ENCODE results near the gene SSNA1.
A peak's percentile ranks its signal among the peaks of the same experiment; 100 is the strongest.

Gene SSNA1

DNA sequence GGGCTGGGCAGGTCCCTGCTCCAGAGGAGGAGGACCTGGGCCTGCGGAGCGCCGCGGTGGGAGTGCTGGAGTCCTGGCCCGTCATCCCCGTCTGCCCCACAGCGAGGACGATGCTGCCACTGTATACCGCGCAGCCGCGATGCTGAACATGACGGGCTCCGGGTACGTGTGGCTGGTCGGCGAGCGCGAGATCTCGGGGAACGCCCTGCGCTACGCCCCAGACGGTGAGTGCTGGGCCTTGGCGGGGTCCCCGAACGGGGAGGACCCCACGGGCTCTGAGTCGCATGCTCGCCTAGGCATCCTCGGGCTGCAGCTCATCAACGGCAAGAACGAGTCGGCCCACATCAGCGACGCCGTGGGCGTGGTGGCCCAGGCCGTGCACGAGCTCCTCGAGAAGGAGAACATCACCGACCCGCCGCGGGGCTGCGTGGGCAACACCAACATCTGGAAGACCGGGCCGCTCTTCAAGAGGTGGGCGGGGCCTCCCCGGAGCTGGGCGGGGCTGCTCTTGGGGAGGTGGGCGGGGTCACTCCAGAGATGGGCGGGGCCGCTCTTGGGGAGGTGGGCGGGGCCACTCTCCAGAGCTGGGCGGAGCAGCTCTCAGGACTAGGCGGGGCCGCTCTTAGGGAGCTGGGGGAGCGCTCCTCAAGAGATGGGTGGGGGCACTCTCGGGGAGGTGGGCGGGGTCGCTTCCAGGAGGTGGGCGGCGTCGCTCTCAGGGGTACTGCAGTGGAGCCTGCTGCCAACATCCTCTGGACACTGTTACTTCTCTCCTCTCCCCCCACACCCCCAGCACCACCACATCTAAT lies 31.7 kb upstream of the SSNA1 start:
- DNase-seq: peak; percentile 14 to 57 (median 48)

DNA sequence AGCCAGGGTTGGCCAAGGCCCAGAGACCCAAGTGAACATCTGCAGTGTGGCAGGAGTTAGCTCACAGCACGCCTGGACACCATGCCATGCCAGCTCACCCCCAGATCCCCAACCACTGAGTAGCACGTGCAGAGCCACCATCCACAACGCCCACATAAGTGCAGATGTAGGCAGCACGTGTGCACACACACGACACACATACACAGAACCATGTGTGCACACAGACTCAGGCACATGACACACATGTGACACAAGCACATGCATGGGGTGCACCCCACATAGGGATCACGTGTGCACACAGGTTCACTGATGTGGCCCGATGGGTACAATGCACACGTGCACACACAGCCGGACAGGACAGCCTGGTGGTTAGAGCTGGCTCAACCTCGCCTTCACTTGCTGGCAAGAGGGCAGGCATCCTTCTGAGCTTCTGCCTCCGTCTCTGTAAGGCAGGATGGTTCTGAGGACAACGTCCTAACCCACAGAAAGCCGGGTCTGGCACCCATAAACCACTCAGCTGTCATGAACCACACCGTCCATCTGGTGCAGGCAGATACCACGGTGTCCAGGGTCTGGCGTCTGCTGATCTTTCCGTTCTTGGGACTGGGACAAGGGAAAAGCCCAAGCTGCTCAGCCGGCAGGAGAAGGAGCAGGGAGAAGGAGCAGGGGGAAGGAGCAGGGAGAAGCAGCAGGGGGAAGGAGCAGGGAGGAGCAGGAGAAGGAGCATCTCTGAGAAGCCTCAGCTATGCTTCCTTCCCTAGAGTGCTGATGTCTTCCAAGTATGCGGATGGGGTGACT lies 30.7 kb upstream of the SSNA1 start:
- DNase-seq: no peak

DNA sequence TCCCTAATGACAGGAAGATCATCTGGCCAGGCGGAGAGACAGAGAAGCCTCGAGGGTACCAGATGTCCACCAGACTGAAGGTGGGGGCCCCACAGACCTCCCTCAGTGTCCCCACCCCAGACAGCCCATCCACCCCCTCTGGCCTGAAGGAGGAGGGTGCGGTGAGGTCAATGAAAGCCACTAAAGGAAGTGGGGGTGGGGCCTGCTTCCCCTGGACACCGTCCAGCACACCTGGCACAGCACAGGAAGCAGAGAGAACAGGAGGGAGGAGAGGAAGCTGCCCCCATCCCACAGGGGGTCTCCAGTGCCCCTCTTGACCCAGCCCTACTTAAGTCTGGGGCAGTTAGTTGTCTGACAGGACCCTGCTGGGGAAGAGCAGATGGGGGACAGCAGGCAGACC lies 29.9 kb upstream of the SSNA1 start:
- no peak for DNase-seq

DNA sequence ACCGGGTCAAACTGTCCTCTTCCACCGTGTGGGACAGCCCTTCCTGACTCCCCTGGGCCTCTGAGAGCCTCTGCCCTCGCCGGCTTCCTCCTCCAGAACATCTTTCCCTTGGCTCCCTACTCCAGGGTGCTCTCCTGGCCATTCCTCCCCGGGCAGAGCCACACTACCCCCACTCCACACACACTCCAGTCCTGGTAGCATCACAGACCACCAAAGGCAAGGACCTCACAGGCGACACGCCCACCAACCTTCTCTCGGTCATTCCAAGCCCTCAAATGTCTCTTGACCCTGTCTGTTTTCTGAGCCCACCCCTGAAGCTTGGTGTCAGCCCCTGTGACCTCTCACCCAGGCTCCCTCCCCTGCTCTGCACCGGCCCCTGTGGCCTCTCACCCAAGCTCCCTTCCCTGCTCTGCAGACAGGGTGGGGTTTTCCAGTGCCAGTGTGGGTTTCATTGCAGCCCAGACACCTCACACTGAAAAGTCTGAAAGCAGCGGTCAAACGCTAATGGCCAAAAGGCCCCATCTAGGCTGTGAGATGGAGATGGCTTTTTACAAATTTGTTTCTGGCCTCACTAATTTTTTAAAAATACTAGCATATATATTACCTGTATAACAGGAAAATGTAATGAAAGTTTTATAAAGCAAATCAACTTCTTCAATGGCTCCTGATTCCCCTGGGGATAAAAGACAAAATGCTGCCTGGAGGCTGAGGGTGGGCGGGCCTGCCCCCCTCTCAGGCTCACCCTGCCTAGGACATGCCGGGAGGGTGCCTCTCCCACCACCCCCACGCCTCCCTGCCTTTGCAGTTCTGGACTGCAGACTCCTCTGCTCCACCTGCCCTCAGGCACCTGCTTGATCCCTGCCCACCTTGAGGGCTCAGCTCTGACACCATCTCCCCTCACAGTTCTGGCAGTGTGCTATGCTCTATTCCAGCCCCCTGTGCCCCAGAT lies 29.1 kb upstream of the SSNA1 start:
- no peak for DNase-seq

DNA sequence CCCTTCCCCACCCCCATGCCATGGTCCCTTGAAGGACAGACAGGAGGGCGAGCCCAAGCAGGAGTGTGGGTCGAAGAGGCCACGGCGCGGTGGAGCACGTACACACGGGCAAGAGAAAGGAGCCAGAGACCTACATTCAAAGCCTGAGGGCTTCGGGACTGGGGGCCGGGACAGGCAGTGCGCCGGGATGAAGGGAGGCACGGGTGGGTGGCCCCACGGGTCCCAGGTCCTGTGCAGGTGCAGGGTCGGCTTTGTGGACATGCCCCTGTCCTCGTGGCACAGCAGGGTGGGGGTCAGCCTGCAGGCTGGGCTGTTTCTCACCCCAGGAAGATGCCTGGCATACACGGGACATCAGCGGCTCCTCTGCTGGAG lies 28.4 kb upstream of the SSNA1 start:
- no peak for DNase-seq

DNA sequence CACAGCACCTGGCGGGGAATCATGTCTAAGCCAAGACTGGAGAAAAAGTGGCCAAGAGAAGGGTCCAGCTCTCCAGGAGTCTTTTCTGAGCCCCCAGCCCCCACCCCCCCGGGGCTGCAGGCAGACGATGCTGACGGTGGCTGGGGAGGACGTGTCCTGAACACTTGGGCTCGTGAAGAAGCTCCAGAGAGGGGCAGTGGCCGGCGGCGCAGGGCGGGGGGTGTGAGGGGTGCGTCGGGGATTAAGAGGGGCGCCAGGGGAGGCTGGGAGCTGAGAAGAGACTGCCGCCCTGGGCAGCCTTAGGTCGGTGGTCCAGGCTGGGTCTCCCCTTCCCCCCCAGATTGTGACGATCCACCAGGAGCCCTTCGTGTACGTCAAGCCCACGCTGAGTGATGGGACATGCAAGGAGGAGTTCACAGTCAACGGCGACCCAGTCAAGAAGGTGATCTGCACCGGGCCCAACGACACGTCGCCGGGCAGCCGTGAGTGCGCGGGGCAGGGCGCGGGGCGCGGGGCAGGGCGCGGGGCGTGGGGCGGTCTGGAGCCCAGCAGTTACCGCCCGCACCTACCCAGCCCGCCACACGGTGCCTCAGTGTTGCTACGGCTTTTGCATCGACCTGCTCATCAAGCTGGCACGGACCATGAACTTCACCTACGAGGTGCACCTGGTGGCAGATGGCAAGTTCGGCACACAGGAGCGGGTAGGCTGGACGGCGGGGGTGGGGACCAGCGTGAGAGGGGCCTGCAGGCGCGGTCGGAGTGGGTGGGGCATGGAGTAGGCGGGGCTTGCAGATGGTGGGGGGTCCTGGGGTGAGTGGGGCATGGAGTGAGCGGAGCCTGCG lies 27.5 kb upstream of the SSNA1 start:
- DNase-seq: no peak

DNA sequence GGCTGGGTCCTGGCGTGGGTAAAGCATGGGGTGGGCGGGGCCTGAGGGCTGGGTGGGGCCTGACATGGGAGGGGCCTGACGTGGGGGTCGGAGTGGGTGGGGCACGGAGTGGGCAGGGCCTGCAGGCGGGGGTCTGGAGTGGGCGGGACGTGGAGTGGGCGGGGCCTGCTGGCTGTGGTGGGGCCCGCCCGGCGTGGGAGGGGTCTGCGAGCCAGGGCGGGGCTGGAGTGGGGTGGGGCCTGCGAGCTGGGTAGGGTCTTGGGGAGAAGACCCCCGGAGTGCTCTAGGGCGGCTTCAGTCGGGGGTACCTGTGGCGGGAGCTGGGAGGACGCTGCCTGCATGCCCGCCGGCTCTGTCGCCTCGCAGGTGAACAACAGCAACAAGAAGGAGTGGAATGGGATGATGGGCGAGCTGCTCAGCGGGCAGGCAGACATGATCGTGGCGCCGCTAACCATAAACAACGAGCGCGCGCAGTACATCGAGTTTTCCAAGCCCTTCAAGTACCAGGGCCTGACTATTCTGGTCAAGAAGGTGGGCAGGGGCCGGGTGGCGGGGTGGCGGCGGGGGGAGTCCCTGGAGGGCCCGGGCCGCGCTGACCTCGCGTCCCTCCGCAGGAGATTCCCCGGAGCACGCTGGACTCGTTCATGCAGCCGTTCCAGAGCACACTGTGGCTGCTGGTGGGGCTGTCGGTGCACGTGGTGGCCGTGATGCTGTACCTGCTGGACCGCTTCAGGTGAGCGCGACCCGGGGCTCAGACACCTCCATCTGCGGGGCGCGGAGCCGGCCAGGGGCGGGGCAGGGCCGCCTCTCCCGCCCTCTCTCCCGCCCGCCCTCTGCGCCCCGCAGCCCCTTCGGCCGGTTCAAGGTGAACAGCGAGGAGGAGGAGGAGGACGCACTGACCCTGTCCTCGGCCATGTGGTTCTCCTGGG lies 26.7 kb upstream of the SSNA1 start:
- no peak for DNase-seq

DNA sequence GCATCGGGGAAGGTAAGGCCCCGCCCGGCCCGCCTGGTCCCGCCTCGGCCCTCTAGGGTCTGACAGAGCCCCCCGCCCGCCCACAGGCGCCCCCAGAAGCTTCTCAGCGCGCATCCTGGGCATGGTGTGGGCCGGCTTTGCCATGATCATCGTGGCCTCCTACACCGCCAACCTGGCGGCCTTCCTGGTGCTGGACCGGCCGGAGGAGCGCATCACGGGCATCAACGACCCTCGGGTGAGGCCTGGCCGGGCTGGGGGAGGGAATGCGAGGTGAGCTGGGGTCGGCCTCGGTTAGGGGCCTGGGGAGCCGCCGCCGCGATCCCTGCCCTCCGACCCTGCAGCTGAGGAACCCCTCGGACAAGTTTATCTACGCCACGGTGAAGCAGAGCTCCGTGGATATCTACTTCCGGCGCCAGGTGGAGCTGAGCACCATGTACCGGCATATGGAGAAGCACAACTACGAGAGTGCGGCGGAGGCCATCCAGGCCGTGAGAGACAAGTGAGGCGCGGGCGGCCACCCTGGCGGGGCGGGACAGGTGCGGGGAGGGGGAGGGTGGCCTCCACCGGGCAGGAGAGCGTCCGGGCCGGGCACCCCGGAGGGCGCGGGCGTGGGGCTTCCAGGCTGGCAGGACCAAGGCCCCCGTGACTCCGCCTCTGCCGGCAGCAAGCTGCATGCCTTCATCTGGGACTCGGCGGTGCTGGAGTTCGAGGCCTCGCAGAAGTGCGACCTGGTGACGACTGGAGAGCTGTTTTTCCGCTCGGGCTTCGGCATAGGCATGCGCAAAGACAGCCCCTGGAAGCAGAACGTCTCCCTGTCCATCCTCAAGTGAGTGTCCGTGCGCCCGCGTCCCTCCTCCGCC lies 25.7 kb upstream of the SSNA1 start:
- no peak for DNase-seq

DNA sequence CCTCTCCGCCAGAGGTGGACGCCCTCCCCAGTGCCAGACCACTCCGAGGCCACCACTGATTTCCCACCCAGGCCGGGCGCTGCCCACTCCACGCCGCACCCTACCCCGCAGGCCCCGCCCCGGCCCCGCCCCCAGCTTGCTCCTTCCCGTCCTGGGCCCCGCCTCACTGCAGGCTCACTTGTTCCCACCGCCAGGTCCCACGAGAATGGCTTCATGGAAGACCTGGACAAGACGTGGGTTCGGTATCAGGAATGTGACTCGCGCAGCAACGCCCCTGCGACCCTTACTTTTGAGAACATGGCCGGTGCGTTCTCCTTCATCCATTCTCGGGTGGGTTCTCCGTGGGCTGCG lies 25.1 kb upstream of the SSNA1 start:
- DNase-seq: no peak

DNA sequence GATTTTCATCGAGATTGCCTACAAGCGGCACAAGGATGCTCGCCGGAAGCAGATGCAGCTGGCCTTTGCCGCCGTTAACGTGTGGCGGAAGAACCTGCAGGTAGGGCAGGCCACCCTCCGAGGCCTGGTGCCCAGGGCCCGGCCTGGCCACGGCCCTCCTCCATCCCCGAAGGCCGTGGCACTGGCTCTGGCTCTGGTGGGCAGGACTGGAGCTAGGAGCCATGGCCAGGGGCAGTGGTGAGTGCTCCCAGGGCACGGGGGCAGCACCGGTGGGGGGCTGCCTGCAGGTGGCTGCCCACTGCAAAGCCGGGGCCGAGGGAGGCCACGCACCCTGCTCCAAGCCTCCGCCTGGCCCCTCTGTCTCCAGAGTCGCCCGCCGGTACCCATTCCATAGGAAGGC lies 24.7 kb upstream of the SSNA1 start:
- no peak for DNase-seq

DNA sequence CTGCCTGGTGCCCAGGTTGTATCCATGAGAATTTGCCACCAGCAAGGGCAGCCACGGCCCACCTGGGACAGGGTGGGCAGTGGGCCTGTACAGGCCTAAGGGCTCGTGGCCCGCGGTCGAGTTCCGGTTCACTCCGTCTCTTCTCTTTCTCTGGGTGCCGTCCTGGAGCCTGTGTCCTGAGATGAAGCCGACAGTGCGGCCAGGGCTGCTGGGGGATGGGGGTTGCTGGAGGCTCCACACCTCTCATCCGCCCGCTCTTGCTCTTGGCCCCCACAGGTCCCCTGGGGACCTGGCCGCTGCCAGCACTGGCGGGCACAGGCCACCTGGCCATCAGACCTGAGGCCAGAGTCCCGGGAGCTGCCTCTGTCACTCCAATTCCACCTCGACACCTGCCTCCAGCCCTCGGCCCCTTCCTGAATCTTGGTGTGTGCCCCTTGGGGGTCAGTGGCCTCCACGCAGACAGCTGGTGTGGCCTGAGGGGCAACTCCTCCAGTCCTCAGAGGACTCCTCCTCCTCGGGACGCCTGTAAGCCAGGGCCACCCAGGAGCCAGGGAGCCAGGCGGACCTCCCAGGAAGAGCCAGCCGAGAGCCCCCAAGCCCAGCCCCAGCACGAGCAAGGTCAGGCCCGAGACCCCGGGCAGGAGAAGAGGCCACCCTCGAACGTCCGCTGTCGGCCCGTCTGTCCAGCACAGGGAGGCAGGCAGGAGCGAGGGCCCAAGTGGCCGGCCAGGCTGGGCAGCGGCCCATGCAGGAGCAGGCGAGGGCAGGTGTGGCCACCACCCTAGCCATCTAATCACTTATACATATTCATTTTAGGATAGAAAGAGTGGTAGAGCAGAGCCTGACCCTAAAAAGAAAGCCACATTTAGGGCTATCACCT lies 23.9 kb upstream of the SSNA1 start:
- no peak for DNase-seq

DNA sequence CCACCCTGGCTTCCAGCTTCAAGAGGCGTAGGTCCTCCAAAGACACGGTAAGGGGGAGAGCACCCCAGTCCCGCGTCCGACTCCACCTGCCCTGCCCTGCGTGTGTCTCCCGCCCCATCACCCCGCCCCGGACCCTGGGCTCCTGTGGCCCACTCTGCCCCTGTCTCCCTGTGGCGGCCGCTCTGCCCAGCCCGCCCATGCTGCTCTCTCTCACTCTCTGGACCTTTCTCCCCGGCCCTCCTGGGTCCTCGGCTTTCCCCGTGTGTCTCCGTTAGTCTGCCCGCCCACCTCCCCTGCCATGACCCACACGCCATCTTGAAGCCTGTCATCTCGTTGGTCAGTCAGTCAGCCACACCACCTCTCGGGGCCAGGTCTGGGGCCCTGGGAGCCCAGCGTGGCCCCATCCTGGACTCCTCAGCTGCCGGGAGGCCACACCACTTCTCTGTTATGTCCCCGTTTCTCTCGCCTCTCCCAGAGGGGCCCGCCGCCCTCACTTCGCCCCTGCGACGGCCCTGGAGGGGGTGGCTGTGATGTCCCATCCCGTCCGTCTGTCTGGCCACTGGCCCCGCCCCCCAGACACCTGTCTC lies 23.1 kb upstream of the SSNA1 start:
- no peak for DNase-seq

DNA sequence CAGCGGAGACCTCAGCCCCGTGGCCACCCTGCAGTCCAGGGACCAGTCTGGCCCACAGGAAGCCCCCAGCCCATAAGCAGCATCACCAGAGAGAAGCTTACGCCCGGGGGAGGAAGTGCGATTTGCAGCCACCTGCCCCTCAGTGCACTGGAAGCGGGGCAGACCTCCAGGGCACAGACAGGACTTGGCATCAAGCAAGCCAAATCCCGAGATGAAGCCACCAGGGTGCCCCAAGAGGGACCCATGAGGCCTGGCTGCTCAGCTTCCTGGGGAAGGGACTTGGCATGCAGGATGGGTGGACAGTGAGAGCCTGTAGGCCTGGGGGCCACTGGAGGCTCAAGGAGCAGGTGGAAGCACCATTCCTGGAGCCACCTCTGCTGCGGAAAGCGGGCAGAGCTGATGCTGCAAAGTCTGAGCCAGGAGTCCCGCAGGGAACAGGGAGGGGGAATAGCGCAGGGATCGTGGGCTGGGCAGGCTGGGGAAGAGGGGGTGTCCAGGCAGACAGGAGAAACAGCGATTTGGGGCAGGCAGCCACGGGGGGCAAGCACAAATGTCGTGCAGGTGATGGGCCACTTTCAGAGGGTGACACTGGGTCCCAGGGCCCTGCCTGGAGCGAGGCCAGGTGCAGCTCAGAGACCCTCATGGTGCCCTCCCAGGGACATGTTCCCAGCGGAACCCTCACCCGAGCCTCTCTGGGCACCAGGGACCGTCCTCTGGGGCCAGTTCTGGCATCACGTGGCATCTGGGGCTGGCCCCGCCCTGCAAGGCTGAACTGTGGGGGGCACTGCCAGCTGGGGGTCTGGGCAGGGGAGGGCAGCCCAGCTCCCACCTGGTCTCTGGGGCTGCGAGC lies 21.9 kb upstream of the SSNA1 start:
- DNase-seq: no peak

DNA sequence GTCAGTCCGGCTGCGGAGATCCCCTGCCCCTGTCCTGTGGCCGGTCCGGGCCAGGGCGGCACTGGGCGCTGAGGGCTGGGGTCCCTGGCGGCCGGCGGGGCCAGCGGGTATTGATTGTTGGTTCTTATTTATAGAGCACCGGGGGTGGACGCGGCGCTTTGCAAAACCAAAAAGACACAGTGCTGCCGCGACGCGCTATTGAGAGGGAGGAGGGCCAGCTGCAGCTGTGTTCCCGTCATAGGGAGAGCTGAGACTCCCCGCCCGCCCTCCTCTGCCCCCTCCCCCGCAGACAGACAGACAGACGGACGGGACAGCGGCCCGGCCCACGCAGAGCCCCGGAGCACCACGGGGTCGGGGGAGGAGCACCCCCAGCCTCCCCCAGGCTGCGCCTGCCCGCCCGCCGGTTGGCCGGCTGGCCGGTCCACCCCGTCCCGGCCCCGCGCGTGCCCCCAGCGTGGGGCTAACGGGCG lies 21.2 kb upstream of the SSNA1 start:
- no peak for DNase-seq

DNA sequence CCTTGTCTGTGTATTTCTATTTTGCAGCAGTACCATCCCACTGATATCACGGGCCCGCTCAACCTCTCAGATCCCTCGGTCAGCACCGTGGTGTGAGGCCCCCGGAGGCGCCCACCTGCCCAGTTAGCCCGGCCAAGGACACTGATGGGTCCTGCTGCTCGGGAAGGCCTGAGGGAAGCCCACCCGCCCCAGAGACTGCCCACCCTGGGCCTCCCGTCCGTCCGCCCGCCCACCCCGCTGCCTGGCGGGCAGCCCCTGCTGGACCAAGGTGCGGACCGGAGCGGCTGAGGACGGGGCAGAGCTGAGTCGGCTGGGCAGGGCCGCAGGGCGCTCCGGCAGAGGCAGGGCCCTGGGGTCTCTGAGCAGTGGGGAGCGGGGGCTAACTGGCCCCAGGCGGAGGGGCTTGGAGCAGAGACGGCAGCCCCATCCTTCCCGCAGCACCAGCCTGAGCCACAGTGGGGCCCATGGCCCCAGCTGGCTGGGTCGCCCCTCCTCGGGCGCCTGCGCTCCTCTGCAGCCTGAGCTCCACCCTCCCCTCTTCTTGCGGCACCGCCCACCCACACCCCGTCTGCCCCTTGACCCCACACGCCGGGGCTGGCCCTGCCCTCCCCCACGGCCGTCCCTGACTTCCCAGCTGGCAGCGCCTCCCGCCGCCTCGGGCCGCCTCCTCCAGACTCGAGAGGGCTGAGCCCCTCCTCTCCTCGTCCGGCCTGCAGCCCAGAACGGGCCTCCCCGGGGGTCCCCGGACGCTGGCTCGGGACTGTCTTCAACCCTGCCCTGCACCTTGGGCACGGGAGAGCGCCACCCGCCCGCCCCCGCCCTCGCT lies 20.5 kb upstream of the SSNA1 start:
- no peak for DNase-seq

DNA sequence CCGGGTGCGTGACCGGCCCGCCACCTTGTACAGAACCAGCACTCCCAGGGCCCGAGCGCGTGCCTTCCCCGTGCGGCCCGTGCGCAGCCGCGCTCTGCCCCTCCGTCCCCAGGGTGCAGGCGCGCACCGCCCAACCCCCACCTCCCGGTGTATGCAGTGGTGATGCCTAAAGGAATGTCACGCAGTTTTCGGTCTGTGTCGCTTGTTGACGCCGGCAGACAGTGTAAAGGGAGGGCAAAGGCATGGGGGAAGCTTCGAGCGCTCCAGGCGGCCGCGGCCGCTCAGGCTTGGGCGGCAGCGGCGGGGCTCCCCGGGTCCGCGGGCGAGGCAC lies 19.9 kb upstream of the SSNA1 start:
- DNase-seq: no peak

Data from stimulated activated naive CD4-positive, alpha-beta T cell (primary cell).